Measurements from ENCODE around the gene SMC1B. TPM values are rescaled to one million over a fixed set of nuclear protein-coding genes. Genes with fewer than 3 reads are reported as not detected.

The SMC1B gene, protein sequence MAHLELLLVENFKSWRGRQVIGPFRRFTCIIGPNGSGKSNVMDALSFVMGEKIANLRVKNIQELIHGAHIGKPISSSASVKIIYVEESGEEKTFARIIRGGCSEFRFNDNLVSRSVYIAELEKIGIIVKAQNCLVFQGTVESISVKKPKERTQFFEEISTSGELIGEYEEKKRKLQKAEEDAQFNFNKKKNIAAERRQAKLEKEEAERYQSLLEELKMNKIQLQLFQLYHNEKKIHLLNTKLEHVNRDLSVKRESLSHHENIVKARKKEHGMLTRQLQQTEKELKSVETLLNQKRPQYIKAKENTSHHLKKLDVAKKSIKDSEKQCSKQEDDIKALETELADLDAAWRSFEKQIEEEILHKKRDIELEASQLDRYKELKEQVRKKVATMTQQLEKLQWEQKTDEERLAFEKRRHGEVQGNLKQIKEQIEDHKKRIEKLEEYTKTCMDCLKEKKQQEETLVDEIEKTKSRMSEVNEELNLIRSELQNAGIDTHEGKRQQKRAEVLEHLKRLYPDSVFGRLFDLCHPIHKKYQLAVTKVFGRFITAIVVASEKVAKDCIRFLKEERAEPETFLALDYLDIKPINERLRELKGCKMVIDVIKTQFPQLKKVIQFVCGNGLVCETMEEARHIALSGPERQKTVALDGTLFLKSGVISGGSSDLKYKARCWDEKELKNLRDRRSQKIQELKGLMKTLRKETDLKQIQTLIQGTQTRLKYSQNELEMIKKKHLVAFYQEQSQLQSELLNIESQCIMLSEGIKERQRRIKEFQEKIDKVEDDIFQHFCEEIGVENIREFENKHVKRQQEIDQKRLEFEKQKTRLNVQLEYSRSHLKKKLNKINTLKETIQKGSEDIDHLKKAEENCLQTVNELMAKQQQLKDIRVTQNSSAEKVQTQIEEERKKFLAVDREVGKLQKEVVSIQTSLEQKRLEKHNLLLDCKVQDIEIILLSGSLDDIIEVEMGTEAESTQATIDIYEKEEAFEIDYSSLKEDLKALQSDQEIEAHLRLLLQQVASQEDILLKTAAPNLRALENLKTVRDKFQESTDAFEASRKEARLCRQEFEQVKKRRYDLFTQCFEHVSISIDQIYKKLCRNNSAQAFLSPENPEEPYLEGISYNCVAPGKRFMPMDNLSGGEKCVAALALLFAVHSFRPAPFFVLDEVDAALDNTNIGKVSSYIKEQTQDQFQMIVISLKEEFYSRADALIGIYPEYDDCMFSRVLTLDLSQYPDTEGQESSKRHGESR
- total RNA-seq (2012; rRNA removed), result not detected in 2 replicates

DNA sequence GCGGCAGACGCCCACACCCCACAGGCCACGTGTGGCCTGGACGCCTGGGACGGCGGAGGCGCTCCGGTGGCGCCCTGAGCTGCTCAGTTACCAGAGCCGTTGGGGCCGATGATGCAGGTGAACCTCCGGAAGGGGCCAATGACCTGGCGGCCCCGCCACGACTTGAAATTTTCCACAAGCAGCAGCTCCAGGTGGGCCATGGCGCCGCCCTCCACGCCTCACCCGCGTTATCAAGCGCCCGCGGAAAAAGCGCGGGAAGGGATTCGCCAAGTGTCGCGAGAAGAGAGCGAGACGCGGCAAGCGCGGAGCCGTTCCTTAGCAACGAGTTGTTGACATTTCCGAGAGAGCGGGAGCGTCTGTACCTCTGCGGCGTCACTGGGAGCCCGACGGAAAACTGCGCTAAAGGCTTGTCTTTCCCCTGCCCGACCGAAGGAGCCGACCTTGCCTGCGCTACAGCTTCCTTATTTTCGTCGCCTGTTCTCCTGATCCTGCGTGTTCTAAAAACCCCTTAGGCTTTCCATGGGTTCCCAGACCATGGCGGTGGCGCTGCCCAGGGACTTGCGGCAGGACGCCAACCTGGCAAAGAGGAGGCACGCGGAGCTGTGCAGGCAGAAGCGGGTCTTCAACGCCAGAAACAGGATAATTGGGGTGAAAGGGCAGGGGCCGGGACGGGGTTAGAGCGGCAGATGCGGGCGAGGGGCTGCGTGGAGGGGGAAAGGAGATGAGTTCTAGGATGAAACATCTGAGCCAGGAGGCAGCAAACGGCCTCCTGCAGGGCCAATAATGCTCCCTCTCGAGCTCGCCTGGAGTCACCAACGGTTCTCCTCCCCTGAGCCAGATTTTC is at the start of gene SMC1B, which contains the start of gene RIBC2:
Gene SMC1B, minus strand, starts transcription at position 232 of the 844 bp plus-strand sequence. Its CDS starts 32 bp downstream, at position 200.
Gene RIBC2, plus strand, starts transcription at position 326 of the 844 bp plus-strand sequence. Its CDS starts 194 bp downstream, at position 520.
- Histone ChIP-seq H3K4me2 (ENCODE audit: low read length) (peak within 1 kb of the TSS; percentile 83), H3K4me1 (ENCODE audit: control insufficient read depth, insufficient read depth, low read length) (peaks cover 9% of the 10 kb centered on the region), H3K9ac (ENCODE audit: low read depth, low read length) (peak within 1 kb of the TSS; percentile 71), H3K9me3 (replicated peaks; ENCODE audit: low read length) (no peaks in the 10 kb centered on the region), H3K4me3 (ENCODE audit: low read length) (peak within 1 kb of the TSS; percentile 63), H3K27me3 (ENCODE audit: control insufficient read depth, insufficient read depth, low read length) (peaks cover 5% of the 10 kb centered on the region), H3K36me3 (ENCODE audit: insufficient read depth, low read length) (no peaks in the 10 kb centered on the region)

DNA sequence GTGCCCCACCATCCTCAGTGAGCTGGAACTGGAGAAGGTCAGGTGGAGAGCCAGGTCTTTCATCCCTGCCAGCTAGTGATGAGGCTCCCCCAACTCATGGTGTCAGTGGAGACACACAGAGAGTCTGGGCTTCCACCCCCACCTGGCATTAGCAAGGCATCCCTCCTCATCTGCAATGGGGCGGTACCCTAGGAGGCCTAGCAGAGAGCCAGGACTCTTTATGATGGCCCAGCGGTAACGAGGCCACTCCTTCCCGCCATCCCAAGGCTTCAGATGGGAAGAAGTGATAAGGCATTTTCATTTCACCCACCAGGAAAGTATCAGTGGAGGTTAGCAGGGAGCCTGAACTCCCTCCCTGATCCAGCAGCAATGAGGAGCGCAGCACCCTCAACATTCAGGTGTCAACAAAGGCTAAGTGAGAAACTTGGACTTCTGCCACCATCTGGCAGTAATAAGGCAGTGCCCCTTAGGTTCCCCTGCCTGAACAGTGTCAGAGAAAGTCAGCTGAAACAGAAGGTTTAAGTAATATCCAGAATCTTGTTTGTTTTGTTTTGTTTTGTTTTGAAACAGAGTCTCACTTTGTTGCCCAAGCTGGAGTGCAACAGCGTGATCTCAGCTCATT is 48.7 kb upstream of the SMC1B start:
- H3K4me1 ChIP-seq (ENCODE audit: control insufficient read depth, insufficient read depth, low read length), result no peaks in the 10 kb centered on the region
- H3K27me3 ChIP-seq (ENCODE audit: control insufficient read depth, insufficient read depth, low read length), result no peaks in the 10 kb centered on the region
- H3K36me3 ChIP-seq (ENCODE audit: insufficient read depth, low read length), result no peaks in the 10 kb centered on the region
- no peaks in the 10 kb centered on the region for H3K9me3 ChIP-seq (replicated peaks; ENCODE audit: low read length)
- no peak overlapping the region for H3K4me2 ChIP-seq (ENCODE audit: low read length)
- H3K4me3 ChIP-seq (ENCODE audit: low read length), result no peak overlapping the region
- H3K9ac ChIP-seq (ENCODE audit: low read depth, low read length), result no peak overlapping the region

DNA sequence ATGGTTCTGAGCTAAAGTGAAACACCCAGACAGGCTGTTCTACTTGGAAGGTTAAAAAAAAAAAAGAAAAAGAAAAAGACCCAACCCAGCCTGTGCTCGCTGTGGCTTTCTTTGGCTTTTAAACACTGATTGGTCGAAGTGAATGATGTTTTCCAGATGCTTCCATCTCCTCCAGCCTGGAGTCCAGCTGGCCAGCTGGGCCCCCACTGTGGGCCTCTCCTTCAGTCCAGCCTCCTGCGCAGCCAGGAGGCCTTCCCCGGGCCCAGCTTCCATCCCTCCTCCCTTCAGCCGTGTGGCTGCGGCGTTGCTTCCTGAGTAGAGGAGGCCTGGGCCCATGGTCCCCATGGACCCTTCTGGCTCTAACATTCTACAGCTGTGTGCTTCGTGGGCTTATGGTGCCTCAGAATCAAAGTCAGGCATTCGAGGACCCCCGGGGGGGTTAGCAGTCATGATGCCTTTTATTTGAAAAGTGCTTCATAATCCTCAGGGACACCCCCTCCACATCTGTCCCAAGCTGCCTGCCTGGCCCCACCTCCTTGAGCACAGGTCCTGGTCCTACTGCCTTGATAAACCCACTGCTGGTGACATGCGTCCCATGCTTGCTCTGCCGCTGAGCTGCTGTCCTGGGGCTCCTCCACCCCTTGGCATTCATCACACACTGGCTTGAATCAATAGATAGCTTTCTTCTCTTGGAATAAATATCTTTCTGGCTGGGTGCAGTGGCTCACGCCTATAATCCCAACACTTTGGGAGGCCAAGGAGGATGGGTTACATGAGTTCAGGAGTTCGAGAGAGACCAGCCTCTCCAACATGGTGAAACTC is 47.1 kb upstream of the SMC1B start:
- Histone ChIP-seq H3K9ac (ENCODE audit: low read depth, low read length) (no peak overlapping the region), H3K4me1 (ENCODE audit: control insufficient read depth, insufficient read depth, low read length) (no peaks in the 10 kb centered on the region), H3K9me3 (replicated peaks; ENCODE audit: low read length) (no peaks in the 10 kb centered on the region), H3K4me2 (ENCODE audit: low read length) (no peak overlapping the region), H3K27me3 (ENCODE audit: control insufficient read depth, insufficient read depth, low read length) (no peaks in the 10 kb centered on the region), H3K4me3 (ENCODE audit: low read length) (no peak overlapping the region), H3K36me3 (ENCODE audit: insufficient read depth, low read length) (no peaks in the 10 kb centered on the region)

DNA sequence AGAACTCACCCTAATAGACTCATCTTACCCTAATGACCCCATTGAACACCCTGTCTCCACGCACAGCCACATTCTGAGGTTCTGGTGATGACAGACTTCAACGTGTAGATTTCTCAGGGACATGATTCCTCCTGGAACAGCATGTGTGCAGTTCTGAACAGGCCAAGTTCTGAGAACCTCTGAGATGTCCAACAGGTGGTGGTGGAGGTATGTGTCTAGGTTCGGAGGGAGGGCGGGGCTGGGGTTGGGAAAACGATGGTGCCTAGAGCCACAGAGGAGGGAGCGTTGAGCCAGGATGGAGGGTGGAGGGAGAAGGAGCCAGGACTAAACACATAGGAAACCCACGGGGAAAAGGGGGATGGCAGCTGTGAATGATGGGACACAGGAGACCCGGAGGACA is 45.8 kb upstream of the SMC1B start:
- no peaks in the 10 kb centered on the region for H3K4me1 ChIP-seq (ENCODE audit: control insufficient read depth, insufficient read depth, low read length)
- H3K9me3 ChIP-seq (replicated peaks; ENCODE audit: low read length), result no peaks in the 10 kb centered on the region
- no peaks in the 10 kb centered on the region for H3K27me3 ChIP-seq (ENCODE audit: control insufficient read depth, insufficient read depth, low read length)
- no peak overlapping the region for H3K4me3 ChIP-seq (ENCODE audit: low read length)
- no peak overlapping the region for H3K9ac ChIP-seq (ENCODE audit: low read depth, low read length)
- H3K4me2 ChIP-seq (ENCODE audit: low read length), result no peak overlapping the region
- H3K36me3 ChIP-seq (ENCODE audit: insufficient read depth, low read length), result no peaks in the 10 kb centered on the region

DNA sequence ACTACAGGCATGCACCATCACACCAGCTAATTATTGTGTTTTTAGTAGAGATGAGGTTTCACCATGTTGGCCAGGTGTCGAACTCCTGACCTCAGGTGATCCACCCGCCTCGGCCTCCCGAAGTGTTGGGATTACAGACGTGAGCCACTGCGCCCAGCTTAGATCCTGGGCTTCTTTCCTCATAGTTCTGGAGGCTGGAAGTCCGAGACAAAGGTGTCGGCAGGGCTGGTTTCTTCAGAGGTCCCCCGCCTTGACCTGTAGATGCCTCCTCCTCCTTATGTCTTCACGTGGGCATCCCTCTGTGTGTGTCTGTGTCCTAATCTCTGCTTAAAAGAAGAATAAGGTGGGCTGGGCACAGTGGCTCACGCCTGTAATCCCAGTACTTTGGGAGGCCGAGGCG is 45.1 kb upstream of the SMC1B start:
- no peaks in the 10 kb centered on the region for H3K36me3 ChIP-seq (ENCODE audit: insufficient read depth, low read length)
- H3K4me3 ChIP-seq (ENCODE audit: low read length), result no peak overlapping the region
- no peaks in the 10 kb centered on the region for H3K4me1 ChIP-seq (ENCODE audit: control insufficient read depth, insufficient read depth, low read length)
- H3K9ac ChIP-seq (ENCODE audit: low read depth, low read length), result no peak overlapping the region
- no peaks in the 10 kb centered on the region for H3K9me3 ChIP-seq (replicated peaks; ENCODE audit: low read length)
- no peak overlapping the region for H3K4me2 ChIP-seq (ENCODE audit: low read length)
- no peaks in the 10 kb centered on the region for H3K27me3 ChIP-seq (ENCODE audit: control insufficient read depth, insufficient read depth, low read length)

DNA sequence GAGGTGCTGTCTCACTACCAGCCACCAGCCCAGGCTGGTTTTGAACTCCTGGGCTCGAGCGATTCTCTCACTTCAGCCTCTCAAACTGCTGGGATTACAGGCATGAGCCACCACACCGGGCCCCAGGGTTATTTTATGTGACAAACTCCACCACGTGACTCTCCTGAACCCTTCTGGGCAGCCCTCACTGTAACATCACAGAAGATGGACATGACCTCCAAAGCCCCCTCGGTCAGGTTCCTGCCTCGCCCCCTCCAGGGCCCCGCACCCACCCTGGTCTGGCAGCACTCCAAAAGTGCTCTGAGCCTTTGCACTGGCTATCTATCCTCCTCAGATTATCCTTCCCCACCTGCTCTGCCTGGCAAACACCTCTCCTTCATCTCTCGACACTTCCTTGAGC is 43.4 kb upstream of the SMC1B start:
- H3K4me2 ChIP-seq (ENCODE audit: low read length), result no peak overlapping the region
- no peaks in the 10 kb centered on the region for H3K9me3 ChIP-seq (replicated peaks; ENCODE audit: low read length)
- H3K36me3 ChIP-seq (ENCODE audit: insufficient read depth, low read length), result no peaks in the 10 kb centered on the region
- no peak overlapping the region for H3K4me3 ChIP-seq (ENCODE audit: low read length)
- no peak overlapping the region for H3K9ac ChIP-seq (ENCODE audit: low read depth, low read length)
- H3K27me3 ChIP-seq (ENCODE audit: control insufficient read depth, insufficient read depth, low read length), result no peaks in the 10 kb centered on the region
- peaks cover 7% of the 10 kb centered on the region for H3K4me1 ChIP-seq (ENCODE audit: control insufficient read depth, insufficient read depth, low read length)

DNA sequence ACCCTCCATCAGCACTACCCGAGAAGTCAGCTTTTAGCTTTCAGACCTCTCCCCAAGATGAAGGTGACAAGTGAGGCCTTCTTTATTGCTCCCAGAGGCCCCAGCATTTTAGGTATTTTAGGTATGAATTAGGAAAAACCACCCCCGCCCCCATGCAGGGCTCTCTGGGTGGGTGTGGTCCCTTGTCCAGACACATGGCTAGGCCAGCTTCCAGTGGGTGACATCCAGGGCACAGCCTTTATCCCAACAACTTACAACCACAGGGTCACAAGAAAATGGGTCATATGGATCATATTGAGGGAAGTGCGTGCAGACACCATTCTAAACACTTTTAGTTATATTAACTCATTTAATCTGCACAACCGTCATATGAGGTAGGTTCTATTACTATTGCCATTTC is 42.2 kb upstream of the SMC1B start:
- H3K9ac ChIP-seq (ENCODE audit: low read depth, low read length), result no peak overlapping the region
- H3K9me3 ChIP-seq (replicated peaks; ENCODE audit: low read length), result no peaks in the 10 kb centered on the region
- H3K4me3 ChIP-seq (ENCODE audit: low read length), result no peak overlapping the region
- peaks cover 13% of the 10 kb centered on the region for H3K4me1 ChIP-seq (ENCODE audit: control insufficient read depth, insufficient read depth, low read length)
- H3K27me3 ChIP-seq (ENCODE audit: control insufficient read depth, insufficient read depth, low read length), result no peaks in the 10 kb centered on the region
- no peak overlapping the region for H3K4me2 ChIP-seq (ENCODE audit: low read length)
- no peaks in the 10 kb centered on the region for H3K36me3 ChIP-seq (ENCODE audit: insufficient read depth, low read length)

DNA sequence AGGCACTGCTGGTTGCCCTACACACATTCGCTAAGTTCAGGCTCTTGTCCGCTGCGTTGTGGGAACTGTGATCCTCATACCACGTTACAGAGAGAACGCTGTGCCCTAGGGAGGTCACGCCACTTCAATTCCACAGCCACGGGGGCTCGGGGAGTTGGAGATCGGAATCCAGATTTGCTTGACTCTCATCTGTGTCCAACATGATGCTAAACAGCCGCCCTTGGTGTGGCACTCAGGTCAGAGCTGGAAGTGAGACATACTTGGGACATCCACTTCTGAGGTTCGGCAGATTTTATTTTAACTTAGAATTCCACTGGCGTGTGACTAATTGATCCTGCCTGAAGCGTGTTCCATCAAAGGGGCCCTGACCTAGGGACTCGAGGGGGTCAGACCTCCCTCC is 41.8 kb upstream of the SMC1B start:
- H3K4me3 ChIP-seq (ENCODE audit: low read length), result no peak overlapping the region
- H3K9ac ChIP-seq (ENCODE audit: low read depth, low read length), result no peak overlapping the region
- H3K4me1 ChIP-seq (ENCODE audit: control insufficient read depth, insufficient read depth, low read length), result peaks cover 13% of the 10 kb centered on the region
- no peaks in the 10 kb centered on the region for H3K9me3 ChIP-seq (replicated peaks; ENCODE audit: low read length)
- H3K36me3 ChIP-seq (ENCODE audit: insufficient read depth, low read length), result no peaks in the 10 kb centered on the region
- no peak overlapping the region for H3K4me2 ChIP-seq (ENCODE audit: low read length)
- no peaks in the 10 kb centered on the region for H3K27me3 ChIP-seq (ENCODE audit: control insufficient read depth, insufficient read depth, low read length)

DNA sequence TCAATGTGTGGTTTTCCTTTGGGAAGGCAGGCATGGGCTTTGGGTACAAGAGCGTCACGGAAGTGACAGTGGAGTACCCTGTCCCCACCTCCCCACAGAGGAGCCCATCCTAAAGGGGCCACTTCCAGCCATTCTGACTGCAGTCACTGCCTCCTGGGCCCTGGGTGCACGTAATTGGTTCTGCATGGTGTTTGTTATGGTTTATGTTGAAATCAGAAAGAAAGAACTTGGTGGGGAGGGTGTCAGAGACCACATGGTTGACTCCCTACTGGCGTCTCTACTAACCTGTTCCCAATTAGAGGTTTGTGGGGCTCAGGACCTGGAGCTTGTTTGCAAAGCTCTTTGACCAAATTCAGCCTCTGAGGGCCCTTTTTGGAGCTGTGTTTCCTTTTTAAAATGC is 40.9 kb upstream of the SMC1B start:
- H3K27me3 ChIP-seq (ENCODE audit: control insufficient read depth, insufficient read depth, low read length), result no peaks in the 10 kb centered on the region
- H3K9me3 ChIP-seq (replicated peaks; ENCODE audit: low read length), result no peaks in the 10 kb centered on the region
- H3K4me1 ChIP-seq (ENCODE audit: control insufficient read depth, insufficient read depth, low read length), result peaks cover 13% of the 10 kb centered on the region
- no peak overlapping the region for H3K4me3 ChIP-seq (ENCODE audit: low read length)
- no peaks in the 10 kb centered on the region for H3K36me3 ChIP-seq (ENCODE audit: insufficient read depth, low read length)
- no peak overlapping the region for H3K9ac ChIP-seq (ENCODE audit: low read depth, low read length)
- no peak overlapping the region for H3K4me2 ChIP-seq (ENCODE audit: low read length)

DNA sequence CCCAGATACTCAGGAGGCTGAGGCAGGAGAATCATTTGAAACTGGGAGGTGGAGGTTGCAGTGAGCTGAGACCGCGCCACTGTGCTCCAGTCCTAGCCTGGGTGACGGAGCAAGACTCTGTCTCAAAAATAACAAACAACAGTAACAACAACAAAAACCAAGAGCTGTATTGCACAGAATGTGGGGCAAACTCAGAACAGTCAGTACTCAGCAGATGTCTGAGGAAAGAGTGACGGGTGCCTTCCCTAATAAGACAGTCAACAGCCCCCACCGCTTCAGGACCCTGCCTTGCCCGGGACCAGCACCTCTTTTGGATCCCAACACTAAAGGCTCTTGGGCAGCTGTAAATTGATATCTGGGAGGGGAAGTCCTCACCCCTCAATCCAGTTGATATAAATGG is 40.4 kb upstream of the SMC1B start:
- Histone ChIP-seq H3K36me3 (ENCODE audit: insufficient read depth, low read length) (no peaks in the 10 kb centered on the region), H3K4me3 (ENCODE audit: low read length) (no peak overlapping the region), H3K27me3 (ENCODE audit: control insufficient read depth, insufficient read depth, low read length) (no peaks in the 10 kb centered on the region), H3K4me2 (ENCODE audit: low read length) (no peak overlapping the region), H3K9ac (ENCODE audit: low read depth, low read length) (no peak overlapping the region), H3K4me1 (ENCODE audit: control insufficient read depth, insufficient read depth, low read length) (peaks cover 13% of the 10 kb centered on the region), H3K9me3 (replicated peaks; ENCODE audit: low read length) (no peaks in the 10 kb centered on the region)

Measured in skeletal muscle satellite cell (primary cell).